Neural crest cell (in vitro differentiated cells): ENCODE measurements around the gene DLX5. TPM values are rescaled to one million over a fixed set of nuclear protein-coding genes. Genes with fewer than 3 reads are reported as not detected.

ENCODE experiments used
- DNase-seq: peaks from one replicate; pipeline ENCODE4 v3.0.0; 2021; ENCODE audit warnings: low read depth, mixed read lengths, low spot score
- H3K27ac Mint-ChIP-seq: one replicate; pipeline ENCODE4 v1.8.0; 2021; ENCODE audit warnings: mild to moderate bottlenecking, mixed read lengths; ENCODE audit not compliant: unreplicated experiment
- H3K27me3 Mint-ChIP-seq: 2 replicates; pipeline ENCODE4 v1.8.0; 2021; ENCODE audit warnings: low read depth, mild to moderate bottlenecking, mixed read lengths
- H3K36me3 Mint-ChIP-seq: 2 replicates; pipeline ENCODE4 v1.8.0; 2021; ENCODE audit warnings: low read depth, mild to moderate bottlenecking, mixed read lengths
- H3K4me1 Mint-ChIP-seq: 2 replicates; pipeline ENCODE4 v1.8.0; 2021; ENCODE audit warnings: mixed read lengths
- H3K4me3 Mint-ChIP-seq: one replicate; pipeline ENCODE4 v1.8.0; 2021; ENCODE audit warnings: mild to moderate bottlenecking, mixed read lengths
- H3K9me3 Mint-ChIP-seq: 2 replicates; pipeline ENCODE4 v1.8.0; 2021; ENCODE audit warnings: mixed read lengths
- total RNA-seq: library from RNA; stranded (reverse); gene quantifications from 2 replicates; pipeline ENCODE4 v1.2.1, GENCODE V29; 2021
- TF ChIP-seq, protein P1 (sequence below): fragments of 200-600 bp; sonication (generic); conservative IDR thresholded peaks from 2 replicates; pipeline ENCODE4 v1.5.0; 2021; ENCODE audit warnings: antibody characterized with exemption, mild to moderate bottlenecking

DLX5 gene
- total RNA-seq, 1 donor from 2014 or later: 0.70 TPM

- peaks cover 100% of the 10 kb centered on the region for H3K27me3 Mint-ChIP-seq
- no peaks in the 10 kb centered on the region for H3K9me3 Mint-ChIP-seq
- H3K36me3 Mint-ChIP-seq: peaks cover 3% of the 10 kb centered on the region
- DNase-seq: no peak
- no peak overlapping the region for H3K27ac Mint-ChIP-seq
- peaks cover 3% of the 10 kb centered on the region for H3K4me1 Mint-ChIP-seq
- no peak overlapping the region for H3K4me3 Mint-ChIP-seq
- TF ChIP-seq, protein P1, sequence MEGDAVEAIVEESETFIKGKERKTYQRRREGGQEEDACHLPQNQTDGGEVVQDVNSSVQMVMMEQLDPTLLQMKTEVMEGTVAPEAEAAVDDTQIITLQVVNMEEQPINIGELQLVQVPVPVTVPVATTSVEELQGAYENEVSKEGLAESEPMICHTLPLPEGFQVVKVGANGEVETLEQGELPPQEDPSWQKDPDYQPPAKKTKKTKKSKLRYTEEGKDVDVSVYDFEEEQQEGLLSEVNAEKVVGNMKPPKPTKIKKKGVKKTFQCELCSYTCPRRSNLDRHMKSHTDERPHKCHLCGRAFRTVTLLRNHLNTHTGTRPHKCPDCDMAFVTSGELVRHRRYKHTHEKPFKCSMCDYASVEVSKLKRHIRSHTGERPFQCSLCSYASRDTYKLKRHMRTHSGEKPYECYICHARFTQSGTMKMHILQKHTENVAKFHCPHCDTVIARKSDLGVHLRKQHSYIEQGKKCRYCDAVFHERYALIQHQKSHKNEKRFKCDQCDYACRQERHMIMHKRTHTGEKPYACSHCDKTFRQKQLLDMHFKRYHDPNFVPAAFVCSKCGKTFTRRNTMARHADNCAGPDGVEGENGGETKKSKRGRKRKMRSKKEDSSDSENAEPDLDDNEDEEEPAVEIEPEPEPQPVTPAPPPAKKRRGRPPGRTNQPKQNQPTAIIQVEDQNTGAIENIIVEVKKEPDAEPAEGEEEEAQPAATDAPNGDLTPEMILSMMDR: no peak
Measured at GRCh38 chr7:97001221-97001620, 23.4 kb downstream of the DLX5 start.

DNA sequence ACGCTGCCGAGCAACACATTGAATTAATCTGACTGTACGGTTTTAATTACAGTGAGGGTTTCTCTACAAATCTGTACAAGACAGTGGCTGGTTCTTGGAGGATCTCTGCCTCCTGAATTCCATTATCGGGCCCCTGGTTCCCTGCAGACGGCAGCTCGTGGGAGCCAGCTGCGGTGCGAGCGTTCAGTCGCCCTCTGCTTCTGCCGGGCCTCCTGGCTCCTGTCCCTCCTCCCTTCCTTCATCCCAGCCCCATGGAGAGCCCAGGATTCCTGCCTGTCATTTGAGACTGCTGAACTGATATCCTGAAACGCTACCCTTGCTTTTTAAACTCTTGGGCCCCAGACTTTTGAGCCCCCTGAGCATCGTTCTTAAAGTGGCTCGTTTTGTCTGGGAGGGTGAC, 25.9 kb downstream of the DLX5 start:
- Mint-ChIP-seq H3K4me1 (no peaks in the 10 kb centered on the region), H3K27ac (no peak overlapping the region), H3K9me3 (no peaks in the 10 kb centered on the region), H3K4me3 (no peak overlapping the region), H3K36me3 (peaks cover 5% of the 10 kb centered on the region), H3K27me3 (peaks cover 100% of the 10 kb centered on the region)
- no peak for DNase-seq
- TF ChIP-seq, protein P1: no peak

DNA sequence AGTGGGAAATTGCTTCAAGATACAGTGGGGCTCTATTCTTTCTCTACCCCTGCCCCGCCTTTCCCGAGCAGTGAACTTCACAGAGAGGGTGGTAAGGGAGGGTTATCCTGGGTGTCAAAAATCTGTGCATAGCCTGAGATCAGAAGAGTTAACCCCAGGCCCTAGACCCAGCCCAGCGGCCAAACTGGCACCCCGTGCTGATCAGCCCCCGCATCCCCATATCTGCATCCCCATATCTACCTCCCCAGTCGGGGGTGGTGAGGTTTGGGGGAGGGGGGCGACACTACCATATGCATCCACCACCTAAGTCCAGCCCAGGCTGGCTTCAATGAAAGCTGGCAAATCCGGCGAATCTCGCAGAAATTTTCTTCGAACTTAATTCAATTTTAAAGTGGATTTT, 26.3 kb downstream of the DLX5 start:
- Mint-ChIP-seq H3K4me1 (no peaks in the 10 kb centered on the region), H3K27me3 (peaks cover 100% of the 10 kb centered on the region), H3K27ac (no peak overlapping the region), H3K9me3 (no peaks in the 10 kb centered on the region), H3K36me3 (peaks cover 5% of the 10 kb centered on the region), H3K4me3 (no peak overlapping the region)
- TF ChIP-seq, protein P1: no peak
- no peak for DNase-seq

- TF ChIP-seq, protein P1: no peak
- Mint-ChIP-seq H3K27me3 (peaks cover 100% of the 10 kb centered on the region), H3K9me3 (no peaks in the 10 kb centered on the region), H3K36me3 (peaks cover 9% of the 10 kb centered on the region), H3K4me3 (no peak overlapping the region), H3K4me1 (no peaks in the 10 kb centered on the region), H3K27ac (no peak overlapping the region)
- DNase-seq: no peak
Measured at GRCh38 chr7:96997512-96998032, 27.1 kb downstream of the DLX5 start.

- H3K4me3 Mint-ChIP-seq: no peak overlapping the region
- no peaks in the 10 kb centered on the region for H3K9me3 Mint-ChIP-seq
- no peak for DNase-seq
- H3K27me3 Mint-ChIP-seq: peaks cover 100% of the 10 kb centered on the region
- peaks cover 9% of the 10 kb centered on the region for H3K36me3 Mint-ChIP-seq
- no peaks in the 10 kb centered on the region for H3K4me1 Mint-ChIP-seq
- TF ChIP-seq, protein P1: no peak
- no peak overlapping the region for H3K27ac Mint-ChIP-seq
Measured at GRCh38 chr7:96996958-96997511, 27.6 kb downstream of the DLX5 start.
